ENCODE measurements around the gene CD248.

CD248 gene

GRCh38 chr11:66331542-66332370 lies 14.9 kb upstream of the CD248 start:
- Histone ChIP-seq H3K27me3 (ENCODE audit: control insufficient read depth, insufficient read depth, low read length) (peaks cover 8% of the 10 kb centered on the region), H3K9ac (ENCODE audit: low read length) (no peak overlapping the region), H3K4me3 (ENCODE audit: low read length) (no peak overlapping the region), H3K9me3 (ENCODE audit: control insufficient read depth, low read depth, low read length) (no peaks in the 10 kb centered on the region), H3K36me3 (ENCODE audit: control insufficient read depth, low read depth, low read length) (no peaks in the 10 kb centered on the region), H3K4me1 (ENCODE audit: control insufficient read depth, low read depth, low read length) (peaks cover 11% of the 10 kb centered on the region), H3K27ac (ENCODE audit: low read length) (no peak overlapping the region)

DNA sequence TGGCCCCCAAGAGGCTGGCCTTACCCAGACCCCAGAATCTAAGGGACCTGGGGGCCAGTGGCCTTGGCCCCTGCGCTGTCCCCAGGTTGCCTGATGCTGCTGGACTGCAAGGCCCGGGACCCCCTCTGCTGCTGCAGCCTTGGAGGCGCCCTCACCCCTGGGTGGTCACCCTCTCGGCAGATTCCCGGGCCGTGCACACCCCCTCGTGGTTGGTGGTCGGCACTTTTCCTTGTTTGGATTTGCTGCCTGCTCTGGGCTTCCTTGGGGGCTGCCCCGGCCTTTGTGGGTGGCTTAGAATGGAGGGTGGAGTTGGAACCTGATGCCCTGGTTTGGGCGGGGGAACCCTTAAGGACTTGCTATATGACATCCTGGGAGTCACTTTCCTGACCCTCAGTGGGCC lies 14.1 kb upstream of the CD248 start:
- Histone ChIP-seq H3K4me3 (ENCODE audit: low read length) (no peak overlapping the region), H3K27ac (ENCODE audit: low read length) (no peak overlapping the region), H3K36me3 (ENCODE audit: control insufficient read depth, low read depth, low read length) (no peaks in the 10 kb centered on the region), H3K9ac (ENCODE audit: low read length) (no peak overlapping the region), H3K4me1 (ENCODE audit: control insufficient read depth, low read depth, low read length) (peaks cover 4% of the 10 kb centered on the region), H3K27me3 (ENCODE audit: control insufficient read depth, insufficient read depth, low read length) (peaks cover 8% of the 10 kb centered on the region), H3K9me3 (ENCODE audit: control insufficient read depth, low read depth, low read length) (no peaks in the 10 kb centered on the region)

DNA sequence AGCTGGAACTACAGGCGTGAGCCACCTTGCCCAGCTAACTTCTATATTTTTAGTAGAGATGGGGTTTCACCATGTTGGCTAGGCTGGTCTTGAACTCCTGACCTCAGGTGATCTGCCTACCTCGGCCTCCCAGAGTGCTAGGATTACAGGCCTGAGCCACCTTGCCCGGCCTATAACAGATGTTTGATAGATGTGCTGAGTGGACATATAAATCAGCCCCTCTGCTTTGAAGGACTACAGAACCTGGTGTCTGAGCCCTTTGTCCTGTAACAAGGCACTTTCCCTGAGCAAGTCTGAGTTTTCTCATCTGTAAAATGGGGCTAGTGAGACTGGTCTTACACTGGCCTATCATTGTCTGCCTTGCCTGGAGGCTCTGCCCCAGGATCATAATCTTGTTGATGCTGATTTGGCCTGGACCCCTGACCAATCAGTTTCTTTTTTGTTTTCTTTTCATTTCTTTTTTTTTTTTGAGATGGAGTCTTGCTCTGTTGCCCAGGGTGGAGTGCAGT lies 12.4 kb upstream of the CD248 start:
- H3K27ac ChIP-seq (ENCODE audit: low read length), result no peak overlapping the region
- no peak overlapping the region for H3K9ac ChIP-seq (ENCODE audit: low read length)
- peaks cover 4% of the 10 kb centered on the region for H3K4me1 ChIP-seq (ENCODE audit: control insufficient read depth, low read depth, low read length)
- H3K4me3 ChIP-seq (ENCODE audit: low read length), result no peak overlapping the region
- peaks cover 8% of the 10 kb centered on the region for H3K27me3 ChIP-seq (ENCODE audit: control insufficient read depth, insufficient read depth, low read length)
- no peaks in the 10 kb centered on the region for H3K36me3 ChIP-seq (ENCODE audit: control insufficient read depth, low read depth, low read length)
- H3K9me3 ChIP-seq (ENCODE audit: control insufficient read depth, low read depth, low read length), result no peaks in the 10 kb centered on the region

- Histone ChIP-seq H3K4me3 (ENCODE audit: low read length) (peak overlapping the region; percentile 33), H3K27me3 (ENCODE audit: control insufficient read depth, insufficient read depth, low read length) (peaks cover 8% of the 10 kb centered on the region), H3K36me3 (ENCODE audit: control insufficient read depth, low read depth, low read length) (no peaks in the 10 kb centered on the region), H3K9me3 (ENCODE audit: control insufficient read depth, low read depth, low read length) (no peaks in the 10 kb centered on the region), H3K4me1 (ENCODE audit: control insufficient read depth, low read depth, low read length) (peaks cover 4% of the 10 kb centered on the region), H3K27ac (ENCODE audit: low read length) (no peak overlapping the region), H3K9ac (ENCODE audit: low read length) (no peak overlapping the region)
Observed at GRCh38 chr11:66328302-66329144, 11.7 kb upstream of the CD248 start.

- H3K9me3 ChIP-seq (ENCODE audit: control insufficient read depth, low read depth, low read length), result no peaks in the 10 kb centered on the region
- no peak overlapping the region for H3K4me3 ChIP-seq (ENCODE audit: low read length)
- no peak overlapping the region for H3K27ac ChIP-seq (ENCODE audit: low read length)
- H3K9ac ChIP-seq (ENCODE audit: low read length), result no peak overlapping the region
- H3K27me3 ChIP-seq (ENCODE audit: control insufficient read depth, insufficient read depth, low read length), result peaks cover 8% of the 10 kb centered on the region
- no peaks in the 10 kb centered on the region for H3K36me3 ChIP-seq (ENCODE audit: control insufficient read depth, low read depth, low read length)
- peaks cover 4% of the 10 kb centered on the region for H3K4me1 ChIP-seq (ENCODE audit: control insufficient read depth, low read depth, low read length)
Observed at GRCh38 chr11:66328031-66328301, 11.1 kb upstream of the CD248 start.

DNA sequence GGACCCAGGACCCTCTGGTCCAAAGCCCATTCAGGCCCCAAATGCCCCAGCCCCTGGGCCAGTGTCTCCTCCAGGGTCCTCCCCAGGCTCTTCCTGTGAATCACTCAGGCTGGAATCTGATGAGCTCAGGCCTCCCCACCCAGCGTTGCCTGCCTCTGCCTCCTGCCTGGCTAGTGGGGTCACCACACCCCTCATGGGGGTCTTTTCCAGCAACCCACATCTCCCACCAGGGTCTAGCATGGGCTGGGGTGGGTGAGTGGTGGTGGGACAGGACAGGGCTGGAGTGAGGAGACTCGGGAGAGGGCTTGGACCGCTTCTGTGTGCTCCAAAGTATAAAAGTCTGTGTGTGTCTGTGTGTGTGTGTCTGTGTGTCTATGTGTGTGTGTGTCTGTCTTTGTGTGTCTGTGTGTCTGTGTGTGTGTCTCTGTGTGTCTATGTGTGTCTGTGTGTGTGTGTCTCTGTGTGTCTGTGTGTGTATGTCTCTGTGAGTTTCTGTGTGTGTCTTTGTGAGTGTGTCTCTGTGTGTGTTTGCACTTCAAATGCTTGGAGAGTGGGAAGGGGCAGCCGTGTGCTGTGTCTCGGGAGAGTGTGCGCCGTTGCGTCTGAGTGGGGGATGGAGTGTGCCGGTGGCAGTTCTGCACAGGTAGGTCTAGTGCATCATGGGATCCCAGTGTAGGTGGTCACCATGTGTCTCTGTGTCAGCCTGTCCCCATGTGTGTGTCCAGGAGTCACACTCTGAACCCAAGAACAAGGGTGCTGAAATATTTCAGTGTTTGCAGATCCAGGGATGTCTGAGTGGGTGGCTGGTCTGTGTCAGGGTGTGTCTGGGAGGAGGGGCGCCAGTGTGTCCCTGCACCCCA lies 10.6 kb upstream of the CD248 start:
- no peak overlapping the region for H3K4me3 ChIP-seq (ENCODE audit: low read length)
- H3K27ac ChIP-seq (ENCODE audit: low read length), result no peak overlapping the region
- peaks cover 4% of the 10 kb centered on the region for H3K4me1 ChIP-seq (ENCODE audit: control insufficient read depth, low read depth, low read length)

GRCh38 chr11:66326261-66327111 lies 9.6 kb upstream of the CD248 start:
- no peak overlapping the region for H3K27ac ChIP-seq (ENCODE audit: low read length)
- H3K36me3 ChIP-seq (ENCODE audit: control insufficient read depth, low read depth, low read length), result no peaks in the 10 kb centered on the region
- no peaks in the 10 kb centered on the region for H3K9me3 ChIP-seq (ENCODE audit: control insufficient read depth, low read depth, low read length)
- peaks cover 8% of the 10 kb centered on the region for H3K27me3 ChIP-seq (ENCODE audit: control insufficient read depth, insufficient read depth, low read length)
- no peak overlapping the region for H3K9ac ChIP-seq (ENCODE audit: low read length)
- H3K4me3 ChIP-seq (ENCODE audit: low read length), result no peak overlapping the region
- H3K4me1 ChIP-seq (ENCODE audit: control insufficient read depth, low read depth, low read length), result peaks cover 4% of the 10 kb centered on the region

More for the DNA sequence above, 10.6 kb upstream of the CD248 start:
- H3K27me3 ChIP-seq (ENCODE audit: control insufficient read depth, insufficient read depth, low read length), result peaks cover 8% of the 10 kb centered on the region
- H3K9ac ChIP-seq (ENCODE audit: low read length), result no peak overlapping the region
- H3K9me3 ChIP-seq (ENCODE audit: control insufficient read depth, low read depth, low read length), result no peaks in the 10 kb centered on the region
- no peaks in the 10 kb centered on the region for H3K36me3 ChIP-seq (ENCODE audit: control insufficient read depth, low read depth, low read length)

DNA sequence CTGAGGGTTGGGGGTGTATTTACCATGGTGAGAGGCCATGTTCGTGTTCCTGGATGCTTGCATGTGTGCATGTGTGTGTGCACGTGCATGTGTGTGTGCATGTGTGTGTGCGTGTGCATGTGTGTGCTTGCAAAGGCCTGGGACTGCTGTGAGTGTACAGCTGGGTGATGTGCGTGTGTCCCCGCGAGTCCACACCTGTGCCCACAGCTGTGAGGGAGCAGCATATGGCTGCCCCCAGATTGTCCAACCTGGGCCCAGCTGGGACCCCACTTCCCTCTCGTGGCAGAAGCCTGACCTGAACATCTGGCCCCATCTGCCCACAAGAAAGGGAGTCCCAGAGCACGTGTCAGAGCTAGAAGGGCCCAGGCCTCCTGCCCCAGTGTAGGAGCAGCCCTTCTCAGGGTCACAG lies 8.4 kb upstream of the CD248 start:
- no peaks in the 10 kb centered on the region for H3K9me3 ChIP-seq (ENCODE audit: control insufficient read depth, low read depth, low read length)
- H3K27ac ChIP-seq (ENCODE audit: low read length), result no peak overlapping the region
- no peaks in the 10 kb centered on the region for H3K36me3 ChIP-seq (ENCODE audit: control insufficient read depth, low read depth, low read length)
- H3K4me3 ChIP-seq (ENCODE audit: low read length), result no peak overlapping the region
- H3K9ac ChIP-seq (ENCODE audit: low read length), result no peak overlapping the region
- peaks cover 8% of the 10 kb centered on the region for H3K27me3 ChIP-seq (ENCODE audit: control insufficient read depth, insufficient read depth, low read length)
- H3K4me1 ChIP-seq (ENCODE audit: control insufficient read depth, low read depth, low read length), result peaks cover 4% of the 10 kb centered on the region

- Histone ChIP-seq H3K4me1 (ENCODE audit: control insufficient read depth, low read depth, low read length) (peaks cover 4% of the 10 kb centered on the region), H3K9ac (ENCODE audit: low read length) (no peak overlapping the region), H3K36me3 (ENCODE audit: control insufficient read depth, low read depth, low read length) (no peaks in the 10 kb centered on the region), H3K27ac (ENCODE audit: low read length) (no peak overlapping the region), H3K9me3 (ENCODE audit: control insufficient read depth, low read depth, low read length) (no peaks in the 10 kb centered on the region), H3K4me3 (ENCODE audit: low read length) (no peak overlapping the region), H3K27me3 (ENCODE audit: control insufficient read depth, insufficient read depth, low read length) (peaks cover 8% of the 10 kb centered on the region)
Observed at GRCh38 chr11:66324664-66325063, 7.8 kb upstream of the CD248 start.

DNA sequence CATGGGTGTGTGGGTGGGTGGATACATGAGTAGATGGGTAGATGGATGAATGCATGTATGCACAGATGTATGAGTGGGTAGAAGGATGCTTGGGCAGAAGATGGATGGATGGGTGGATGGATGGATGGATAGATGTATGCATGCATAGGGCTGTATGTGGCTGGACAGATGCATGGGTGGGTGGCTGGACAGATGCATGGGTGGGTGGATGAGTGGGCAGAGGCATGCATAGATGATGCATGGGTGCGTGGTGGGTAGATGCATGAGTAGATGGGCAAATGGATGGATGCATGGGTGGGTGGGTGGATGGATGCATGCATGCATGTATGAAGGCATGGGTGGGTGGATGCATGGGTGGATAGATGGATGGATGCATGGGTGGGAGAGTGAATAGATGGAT lies 6.8 kb upstream of the CD248 start:
- no peaks in the 10 kb centered on the region for H3K36me3 ChIP-seq (ENCODE audit: control insufficient read depth, low read depth, low read length)
- no peaks in the 10 kb centered on the region for H3K9me3 ChIP-seq (ENCODE audit: control insufficient read depth, low read depth, low read length)
- no peak overlapping the region for H3K27ac ChIP-seq (ENCODE audit: low read length)
- H3K4me3 ChIP-seq (ENCODE audit: low read length), result no peak overlapping the region
- H3K4me1 ChIP-seq (ENCODE audit: control insufficient read depth, low read depth, low read length), result peaks cover 3% of the 10 kb centered on the region
- H3K27me3 ChIP-seq (ENCODE audit: control insufficient read depth, insufficient read depth, low read length), result peaks cover 8% of the 10 kb centered on the region
- H3K9ac ChIP-seq (ENCODE audit: low read length), result no peak overlapping the region
